HL-60/S4 treated with retinoic acid at 250 ng/mL for 4 days and 3 days (cell line): ENCODE data around the gene RBBP8NL.

Experiments
- in situ Hi-C: fragments of 300-500 bp; cut with MboI; formaldehyde crosslinking; loops from 2 replicates; pipeline ENCODE4 v1.7.0; 2022; ENCODE audit warnings: low sequenced_read_pairs

Gene RBBP8NL

DNA sequence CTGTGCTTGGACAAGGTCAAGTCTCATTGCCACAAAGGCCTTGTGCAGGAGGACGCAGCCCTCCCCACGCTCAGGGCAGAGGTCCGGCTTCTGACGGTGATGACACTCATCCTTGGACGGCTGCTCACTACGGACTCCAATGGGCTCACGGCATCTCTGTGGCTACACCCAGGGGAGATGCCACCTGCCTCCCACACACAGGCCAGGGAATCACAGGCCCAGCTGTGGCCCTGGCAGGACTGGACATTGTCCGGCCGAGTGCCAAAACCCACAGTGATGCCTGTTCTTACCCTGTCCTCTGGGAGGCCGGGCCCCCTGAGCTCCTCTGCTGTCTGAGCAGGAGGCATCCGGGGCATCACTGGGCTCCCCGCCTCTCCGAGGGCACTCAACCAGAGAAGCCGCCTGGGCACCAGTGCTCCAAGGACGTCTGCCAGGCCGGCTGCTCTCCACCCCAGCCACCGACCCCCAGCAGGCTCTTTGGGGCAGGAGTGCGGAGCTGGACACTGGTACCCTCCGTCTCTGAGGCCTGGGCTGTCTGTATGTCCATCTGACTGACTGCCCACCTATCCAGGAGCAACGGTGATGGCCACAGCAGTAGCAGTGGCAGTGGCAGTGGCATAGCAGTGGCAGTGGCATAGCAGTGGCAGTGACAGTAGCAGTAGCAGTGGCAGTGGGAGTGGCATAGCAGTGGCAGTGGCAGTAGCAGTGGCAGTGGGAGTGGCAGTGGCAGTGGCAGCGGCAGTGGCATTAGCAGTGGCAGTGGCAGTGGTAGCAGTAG lies 1.9 kb downstream of the RBBP8NL start:
- in situ Hi-C loops, result no loop called here

DNA sequence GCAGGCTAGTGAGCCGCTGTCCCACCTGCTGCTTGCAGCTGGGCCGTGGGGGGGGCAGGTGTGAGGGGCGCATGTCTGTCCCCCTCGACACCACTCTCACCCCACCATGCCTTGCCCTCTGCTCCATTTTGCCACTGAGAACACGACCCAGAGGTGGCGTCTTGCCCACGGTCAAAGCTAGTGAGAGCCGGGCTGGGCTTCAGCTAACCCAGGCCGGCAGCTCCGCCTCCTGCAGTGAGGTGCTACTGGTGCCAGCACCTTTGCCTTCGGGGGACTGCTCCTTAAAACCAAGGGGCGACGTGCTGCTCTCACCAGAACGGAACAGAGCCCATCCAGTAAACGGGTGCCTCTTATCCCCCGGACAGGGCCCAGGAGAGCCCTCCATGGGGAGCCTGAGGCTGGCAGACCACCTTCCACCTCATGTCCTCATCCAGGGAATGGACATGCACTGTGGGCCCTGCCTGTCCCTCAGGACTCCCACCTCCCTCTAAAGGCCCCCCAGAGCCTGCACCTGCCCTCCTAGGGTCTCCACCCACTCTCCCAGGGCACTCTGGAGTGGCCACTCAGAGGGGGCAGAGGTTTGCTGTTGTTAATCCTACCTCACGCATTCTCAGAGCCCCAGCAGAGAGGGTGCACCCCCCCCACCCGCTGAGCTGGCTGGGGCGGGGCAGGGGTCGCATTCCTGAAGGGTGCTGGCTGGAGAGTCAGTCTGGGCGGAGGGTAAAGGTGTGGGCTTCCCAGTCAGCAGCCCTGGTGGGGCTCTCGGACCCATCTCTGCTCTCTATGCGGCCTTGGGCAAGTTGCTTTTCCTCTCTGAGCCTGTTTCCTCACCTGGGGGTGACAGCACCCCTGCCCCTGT lies 2.9 kb downstream of the RBBP8NL start:
- in situ Hi-C loops, result no loop called here

DNA sequence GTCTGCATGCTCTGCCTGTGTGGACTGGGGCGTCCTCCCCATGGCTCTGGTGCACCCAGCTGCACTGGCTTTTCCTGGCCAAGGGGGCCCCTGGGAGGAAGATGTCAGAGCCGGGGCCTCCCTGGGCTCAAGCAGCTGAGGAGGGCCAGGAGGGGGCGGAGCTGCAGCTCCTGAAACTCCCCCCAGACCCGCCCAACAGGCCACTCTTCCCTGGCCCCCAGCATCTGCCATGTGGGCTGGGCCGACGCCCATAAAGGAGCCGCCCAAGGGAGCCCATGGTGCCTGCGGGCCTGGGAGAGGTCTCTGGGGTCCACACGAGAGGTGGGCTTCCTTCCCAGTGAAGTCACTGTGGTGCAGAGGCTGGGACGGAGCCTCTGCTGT lies 4.0 kb downstream of the RBBP8NL start:
- in situ Hi-C loops, result no loop called here

DNA sequence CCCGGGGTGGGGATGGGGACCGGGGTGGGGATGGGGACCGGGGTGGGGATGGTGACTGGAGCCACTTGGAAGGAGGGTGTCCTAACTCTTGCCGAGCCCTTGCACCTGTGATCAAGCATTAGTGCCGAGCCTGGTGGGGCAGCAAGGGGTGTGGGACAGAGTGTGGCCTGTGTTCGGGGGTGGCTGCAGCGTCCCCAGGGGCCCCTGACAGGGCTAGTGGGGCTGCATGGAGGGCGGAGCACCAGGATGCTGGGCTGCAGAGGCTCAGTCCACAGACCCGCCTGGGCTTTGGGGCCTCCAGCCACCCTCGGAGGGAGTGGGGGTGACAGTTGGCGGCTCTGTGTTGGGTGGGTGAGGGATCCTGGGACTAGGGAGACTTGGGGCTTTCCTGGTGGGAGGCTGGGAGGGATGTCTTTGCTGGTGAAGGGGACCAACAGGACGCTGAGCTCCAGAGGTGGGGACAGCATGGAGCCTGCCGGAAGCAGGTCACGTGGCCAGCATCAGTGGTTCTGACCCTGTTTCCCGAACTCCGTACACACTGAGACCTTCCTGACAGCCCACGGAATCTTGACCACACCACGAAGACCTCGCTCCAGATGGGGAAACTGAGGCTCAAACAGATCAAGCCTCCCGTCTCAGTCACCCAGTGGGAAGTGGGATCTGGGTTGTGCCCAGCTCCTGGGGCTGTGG lies 4.6 kb downstream of the RBBP8NL start:
- in situ Hi-C loops, result no loop called here

DNA sequence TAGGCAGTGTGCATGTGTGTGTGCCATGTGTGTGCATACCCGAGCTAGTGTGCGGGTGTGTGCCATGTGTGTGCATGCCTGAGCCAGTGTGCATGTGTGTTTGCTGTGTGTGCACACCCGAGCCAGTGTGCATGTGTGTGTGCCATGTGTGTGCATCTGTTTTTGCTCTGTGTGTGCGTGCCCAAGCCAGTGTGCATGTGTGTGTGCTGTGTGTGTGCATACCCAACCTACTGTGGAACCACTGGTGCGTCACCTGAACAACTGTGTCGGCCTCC lies 5.7 kb downstream of the RBBP8NL start:
- in situ Hi-C loops, result no loop called here

DNA sequence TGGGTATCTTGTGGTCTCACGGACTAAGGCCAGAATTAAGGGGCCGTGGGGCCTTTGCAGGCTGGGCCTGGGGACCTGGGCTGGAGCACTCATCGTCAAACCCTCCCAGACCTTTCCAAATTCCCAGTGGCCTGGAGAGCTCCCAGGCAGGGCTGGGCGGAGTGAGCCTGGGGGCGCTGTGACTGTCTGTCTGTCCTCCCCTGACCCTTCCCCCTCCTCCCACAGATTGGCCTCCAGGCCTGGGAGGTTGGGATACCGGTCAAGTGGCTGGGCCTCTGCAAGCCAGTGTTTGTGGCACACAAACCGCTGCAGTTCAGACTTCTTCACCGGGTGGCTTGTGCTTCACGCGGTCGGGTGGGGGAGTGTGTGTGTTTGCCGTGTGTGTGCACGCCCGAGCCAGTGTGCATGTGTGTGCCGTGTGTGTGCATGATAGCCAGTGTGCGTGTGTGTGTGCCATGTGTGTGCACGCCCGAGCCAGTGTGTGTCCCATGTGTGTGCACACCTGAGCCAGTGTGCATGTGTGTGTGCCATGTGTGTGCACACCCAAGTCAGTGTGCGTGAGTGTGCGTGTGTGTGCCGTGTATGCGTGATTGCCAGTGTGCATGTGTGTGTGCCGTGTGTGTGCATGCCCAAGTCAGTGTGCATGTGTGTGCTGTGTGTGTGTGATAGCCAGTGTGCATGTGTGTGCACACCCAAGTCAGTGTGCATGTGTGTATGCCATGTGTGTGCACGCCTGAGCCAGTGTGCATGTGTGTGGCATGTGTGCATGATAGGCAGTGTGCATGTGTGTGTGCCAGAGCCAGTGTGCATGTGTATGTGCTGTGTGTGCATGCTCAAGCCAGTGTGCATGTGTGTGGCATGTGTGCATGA lies 6.3 kb downstream of the RBBP8NL start:
- in situ Hi-C loops, result no loop called here

DNA sequence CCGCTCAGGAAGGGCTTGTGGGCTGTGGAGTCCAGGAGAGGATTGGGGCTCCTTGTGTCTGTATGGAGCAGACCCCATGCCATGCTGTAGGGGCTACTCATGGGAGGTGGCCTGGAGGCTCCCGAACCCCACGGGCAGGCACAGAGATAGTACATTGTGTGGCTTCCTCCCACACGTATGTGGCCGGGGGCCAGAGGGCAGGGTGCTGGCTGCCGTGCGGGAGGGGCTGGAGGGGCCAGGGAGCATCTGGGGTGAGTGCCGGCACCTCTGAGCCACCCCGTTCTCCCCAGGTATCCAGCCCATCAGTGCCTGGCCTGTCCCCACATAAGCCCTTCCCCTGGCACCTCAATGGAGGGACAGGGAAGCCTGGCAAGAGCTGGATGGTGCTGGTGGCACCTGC lies 7.6 kb downstream of the RBBP8NL start:
- in situ Hi-C loops, result no loop called here

DNA sequence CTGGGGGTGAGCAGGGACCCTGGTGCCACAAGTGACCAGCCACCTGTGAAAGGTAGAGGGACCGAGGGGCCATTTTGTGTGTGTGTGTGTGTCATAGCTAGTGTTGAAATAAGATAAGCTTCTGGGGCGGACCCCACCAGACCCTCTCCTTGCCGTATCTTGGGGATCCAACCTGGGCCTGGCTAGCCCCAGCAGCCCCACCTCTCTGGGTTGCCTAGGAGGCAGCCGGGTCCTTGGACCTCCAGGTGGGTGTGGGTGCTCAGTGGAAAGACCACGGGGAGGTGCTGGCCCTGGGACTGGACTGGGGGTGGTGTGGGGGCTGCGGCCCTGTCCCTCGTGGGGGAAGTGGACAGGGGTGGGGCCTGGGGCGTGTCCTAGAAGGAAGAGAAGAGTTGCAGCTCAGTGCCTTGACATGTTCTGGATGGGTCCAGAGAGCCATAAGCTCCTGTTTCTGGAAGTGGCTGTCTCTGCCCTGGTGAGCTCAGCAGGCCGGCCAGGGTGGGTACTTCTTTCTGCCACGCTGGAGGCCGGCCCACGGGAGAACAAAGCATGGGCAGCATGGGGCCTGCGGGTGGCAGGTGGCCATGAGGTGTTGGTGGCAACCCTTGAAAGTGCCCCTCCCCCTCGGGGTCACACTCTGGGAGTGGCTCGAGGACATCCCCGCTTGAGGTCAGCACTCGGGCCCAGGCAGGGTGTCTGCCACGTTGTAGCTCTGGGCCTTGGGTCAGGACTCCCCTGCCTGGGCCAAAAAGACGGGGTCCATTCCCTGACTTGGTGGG lies 8.4 kb downstream of the RBBP8NL start:
- in situ Hi-C loops, result no loop called here

DNA sequence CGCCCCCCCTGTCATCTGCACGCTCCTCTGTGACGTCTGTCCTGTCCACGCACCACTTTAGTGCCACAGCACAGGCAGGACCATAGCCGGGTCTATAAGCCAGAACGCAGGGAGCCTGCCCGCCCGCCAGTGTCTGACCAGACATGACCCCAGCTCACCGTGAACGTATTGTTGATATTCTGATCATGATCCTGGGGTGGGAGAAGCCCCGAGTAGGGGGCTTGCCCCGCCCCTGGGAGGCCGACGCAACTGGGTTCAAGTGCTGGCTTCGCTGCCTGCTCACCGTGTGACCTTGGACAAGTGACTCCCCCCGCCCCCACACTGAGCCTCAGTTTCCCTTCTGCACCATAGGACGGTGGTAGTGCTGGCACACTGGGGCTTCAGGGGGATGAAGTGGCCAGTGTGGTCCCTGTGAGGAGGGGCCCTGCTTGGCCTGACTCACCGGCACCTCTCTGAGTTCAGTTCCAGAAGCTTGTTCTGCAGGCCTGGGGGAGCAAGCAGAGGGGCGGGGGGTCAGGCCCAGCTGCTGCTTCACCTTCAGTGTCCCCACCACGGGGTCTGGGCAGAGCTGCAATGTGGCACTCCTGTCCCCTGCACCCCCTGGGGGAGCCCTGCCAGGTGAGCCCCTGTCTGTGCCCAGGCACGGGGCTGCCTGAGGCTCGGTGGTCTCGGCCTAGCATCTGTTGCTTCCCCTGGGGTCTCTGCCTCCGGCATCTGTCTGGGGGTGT lies 9.2 kb downstream of the RBBP8NL start:
- in situ Hi-C loops, result no loop called here

DNA sequence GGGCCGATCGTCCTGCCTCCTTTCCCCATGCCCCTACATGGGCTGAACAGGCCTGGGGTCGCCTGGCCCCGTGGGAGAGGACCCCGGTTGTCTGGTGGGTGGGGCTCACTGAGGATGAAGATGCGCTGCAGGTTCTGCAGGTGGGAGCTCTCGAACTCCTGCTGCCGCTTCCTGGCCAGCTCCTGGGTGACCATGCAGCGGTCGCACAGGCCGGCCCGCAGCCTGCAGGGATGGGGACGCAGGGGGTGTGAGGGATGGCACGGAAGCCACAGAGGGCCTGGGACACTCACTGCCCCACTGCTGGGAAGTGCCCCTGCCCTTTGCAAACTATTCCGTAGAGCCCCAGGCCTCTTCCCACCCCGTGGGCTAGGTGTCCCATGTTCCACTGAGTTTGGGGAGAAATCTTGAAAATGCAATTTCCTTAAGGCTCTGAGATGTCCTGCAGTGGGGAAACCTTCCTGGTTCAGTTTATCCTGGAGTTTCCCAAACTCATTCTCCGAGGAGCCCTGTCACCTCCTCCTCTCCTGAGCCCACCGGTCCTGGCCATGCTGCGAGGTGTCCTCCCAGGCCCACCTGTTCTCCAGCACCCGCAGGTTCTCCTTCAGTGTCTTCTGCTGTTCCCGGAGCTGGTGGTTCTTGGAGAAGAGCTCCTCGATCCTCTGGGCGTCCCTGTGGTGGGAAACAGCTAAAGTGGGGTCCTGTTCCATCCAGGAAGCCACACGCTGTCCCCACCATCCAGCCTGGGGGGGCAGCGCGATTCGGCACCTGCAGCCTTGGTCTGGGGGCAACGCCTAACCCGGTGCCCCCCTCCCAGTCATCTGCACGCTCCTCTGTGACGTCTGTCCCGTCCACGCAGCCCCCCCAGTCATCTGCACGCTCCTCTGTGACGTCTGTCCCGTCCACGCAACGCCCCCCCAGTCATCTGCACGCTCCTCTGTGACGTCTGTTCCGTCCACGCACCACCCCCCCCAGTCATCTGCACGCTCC lies 10.4 kb downstream of the RBBP8NL start:
- in situ Hi-C loops, result no loop called here

DNA sequence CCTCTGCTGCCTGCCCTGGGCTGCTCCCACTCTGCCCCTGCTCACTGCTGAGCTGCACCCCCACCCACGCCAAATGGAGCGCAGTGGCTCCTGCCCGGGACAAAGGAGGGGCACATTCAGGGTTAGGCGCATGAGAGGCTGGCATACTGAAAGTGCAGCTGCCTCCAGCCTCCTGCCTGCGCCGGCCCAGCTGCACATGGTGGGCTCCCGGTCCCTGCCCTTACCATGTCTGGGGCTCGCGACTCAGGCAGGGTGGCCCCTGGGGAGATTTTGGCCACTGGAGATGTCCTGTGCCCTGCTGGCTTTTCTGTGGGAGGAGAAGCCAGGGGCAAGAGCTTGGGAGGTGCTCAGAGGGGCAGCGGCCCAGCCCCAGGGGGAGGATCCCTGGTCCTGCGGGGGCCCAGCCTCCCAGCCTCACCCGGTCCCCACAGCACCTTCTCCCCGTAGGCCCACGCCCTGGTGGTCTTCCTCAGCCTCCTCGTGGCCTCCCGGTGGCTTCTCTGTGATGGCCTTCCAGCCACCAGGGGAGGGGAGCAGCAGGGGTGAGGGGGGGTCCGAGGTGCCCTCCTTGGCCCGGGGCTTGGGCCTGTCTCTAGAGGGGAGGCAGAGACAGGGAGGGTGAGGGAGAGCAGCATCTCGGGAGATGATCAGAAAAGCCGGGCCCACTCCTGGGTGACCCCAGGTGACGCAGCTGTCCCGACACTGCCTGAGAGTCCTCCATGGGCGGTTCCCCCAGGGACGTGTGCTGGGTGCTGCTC lies 11.8 kb downstream of the RBBP8NL start:
- in situ Hi-C loops, result no loop called here

DNA sequence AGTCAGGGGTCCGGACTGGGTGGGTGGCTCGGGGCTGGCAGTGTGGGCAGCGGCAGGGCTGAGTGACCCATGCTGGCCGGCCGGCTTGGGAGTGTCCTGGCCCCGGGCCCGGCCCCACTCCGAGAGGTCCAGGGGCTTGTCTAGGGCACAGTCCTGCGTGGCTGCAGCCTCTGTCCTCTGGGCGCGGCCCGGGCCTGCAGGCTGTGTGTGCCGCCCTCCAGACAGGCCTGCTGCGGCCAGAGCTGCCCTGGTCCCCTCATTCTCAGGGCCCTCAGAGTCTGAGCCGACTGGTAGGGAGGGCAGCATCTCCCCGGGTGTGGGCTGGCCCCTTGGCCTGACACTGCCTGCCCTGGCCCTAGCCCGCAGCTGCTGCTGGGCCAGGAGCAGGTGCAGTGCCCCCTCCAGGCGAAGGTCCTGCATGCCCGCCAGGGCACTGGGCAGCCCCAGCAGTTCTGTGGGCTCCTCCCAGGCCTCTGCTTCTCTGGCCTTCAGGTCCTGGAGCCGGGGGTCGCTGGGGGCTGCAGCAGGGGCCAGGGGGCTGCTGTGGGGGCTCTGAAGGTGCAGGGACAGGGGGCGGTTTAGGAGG lies 13.3 kb downstream of the RBBP8NL start:
- in situ Hi-C loops, result no loop called here

DNA sequence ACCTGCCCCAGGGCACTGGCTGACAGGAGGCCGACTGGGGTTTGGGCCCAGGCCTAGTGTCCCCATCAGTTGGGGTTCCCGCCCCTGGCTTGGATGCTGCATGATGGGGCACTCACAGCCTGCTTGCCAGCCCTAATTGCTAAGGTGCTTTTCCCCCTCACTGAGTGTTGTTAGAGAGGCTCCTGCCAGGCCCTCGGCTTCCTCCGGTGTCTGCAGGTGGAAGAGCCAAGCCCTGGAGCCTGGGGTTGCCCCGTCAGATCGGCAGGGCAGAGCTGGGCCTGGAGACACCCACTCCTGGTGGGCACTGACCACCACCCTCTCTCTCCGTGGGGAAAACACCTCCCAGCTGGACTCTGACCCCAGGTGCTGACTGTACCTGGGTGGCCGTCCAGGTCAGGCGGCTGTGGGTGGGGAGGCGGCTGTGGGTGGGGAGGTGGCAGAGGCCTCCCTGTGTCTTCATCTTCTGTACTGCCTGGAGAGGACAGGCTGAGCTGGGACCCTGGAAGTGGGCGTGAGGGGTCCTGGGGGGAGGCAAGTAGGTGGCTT lies 14.2 kb downstream of the RBBP8NL start:
- in situ Hi-C loops, result no loop called here

DNA sequence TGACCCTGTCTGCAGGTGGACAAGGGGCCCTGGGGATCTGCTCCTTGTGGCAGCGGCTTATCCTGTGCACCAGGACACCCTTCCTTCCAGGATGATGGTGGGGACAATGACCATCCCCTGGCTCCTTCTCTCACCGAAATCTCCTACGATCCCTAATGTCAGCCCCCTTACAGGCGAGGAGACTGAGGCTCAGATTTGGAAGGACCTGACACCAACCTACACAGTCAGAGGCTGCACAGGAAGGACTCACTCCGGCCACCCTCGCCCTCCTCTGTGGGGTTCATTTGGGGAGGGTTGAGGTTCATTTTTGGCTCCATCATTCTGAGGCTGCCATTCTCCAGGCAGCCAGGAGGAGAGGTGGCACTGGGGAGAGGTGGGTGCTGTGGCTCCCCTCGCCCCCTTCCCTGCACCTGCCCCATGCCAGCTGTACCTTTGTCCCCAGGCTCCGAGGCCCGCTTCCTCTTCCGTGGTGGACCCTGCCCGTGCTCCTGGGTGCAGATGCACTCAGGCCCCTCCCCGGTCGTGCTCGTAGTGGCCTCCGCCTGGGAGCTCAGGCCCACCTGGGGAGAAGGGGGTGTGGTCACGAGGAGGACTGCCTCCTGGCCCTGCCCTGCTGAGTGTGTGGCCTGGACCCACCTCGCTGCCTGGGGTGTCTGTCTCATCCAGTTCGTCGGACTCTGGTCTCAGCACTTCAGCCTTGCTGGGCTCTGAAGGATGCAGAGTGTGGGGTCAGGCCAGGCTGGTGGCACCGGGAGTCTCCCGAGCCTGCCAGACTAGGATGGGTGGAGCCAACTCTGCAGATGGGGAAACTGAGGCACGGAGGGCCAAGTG lies 14.9 kb downstream of the RBBP8NL start:
- in situ Hi-C loops, result no loop called here

DNA sequence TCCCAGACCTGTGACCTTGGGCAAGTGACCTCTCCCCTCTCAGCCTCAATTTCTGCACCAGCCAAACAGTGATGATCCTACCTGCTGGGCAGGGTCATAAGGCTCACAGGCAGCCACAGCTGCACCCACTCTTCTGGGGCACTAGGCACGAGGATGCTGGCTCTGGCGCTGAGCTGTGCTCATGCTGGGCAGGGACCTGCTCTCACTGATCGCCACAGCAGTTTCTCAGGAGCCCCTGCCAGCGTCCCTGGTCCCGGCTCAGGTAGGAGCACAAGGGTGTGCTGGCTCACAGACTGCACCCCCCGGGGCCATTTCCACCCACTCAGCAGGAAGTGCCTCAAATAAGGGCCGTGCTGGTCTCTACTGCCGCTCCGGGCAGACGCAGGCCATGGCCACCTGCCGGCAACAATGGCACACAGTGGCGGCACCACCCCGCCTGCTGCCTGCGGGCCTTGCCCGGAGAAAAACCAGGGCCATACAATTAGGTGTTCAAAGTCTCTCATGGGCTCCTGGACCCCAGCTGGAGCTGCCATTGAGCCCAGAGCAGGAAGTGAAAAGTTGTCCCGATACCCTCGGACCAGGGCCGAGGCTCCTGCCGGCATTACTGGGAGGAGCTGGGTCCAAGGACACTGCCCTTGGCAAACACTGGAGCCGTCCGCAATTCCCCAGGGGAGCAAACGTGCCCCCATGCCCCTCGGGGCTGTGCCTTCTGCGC lies 15.7 kb downstream of the RBBP8NL start:
- in situ Hi-C loops, result no loop called here
